GM12874 (cell line): ENCODE measurements around the gene ABL2.

ENCODE experiments used
- TF ChIP-seq, protein P1 (sequence below): IDR thresholded peaks from 2 replicates; pipeline ENCODE4 v1.5.1; 2011; ENCODE audit warnings: low read depth, mild to moderate bottlenecking, control low read depth, low read length, moderate library complexity; ENCODE audit not compliant: insufficient read depth

Gene ABL2

DNA sequence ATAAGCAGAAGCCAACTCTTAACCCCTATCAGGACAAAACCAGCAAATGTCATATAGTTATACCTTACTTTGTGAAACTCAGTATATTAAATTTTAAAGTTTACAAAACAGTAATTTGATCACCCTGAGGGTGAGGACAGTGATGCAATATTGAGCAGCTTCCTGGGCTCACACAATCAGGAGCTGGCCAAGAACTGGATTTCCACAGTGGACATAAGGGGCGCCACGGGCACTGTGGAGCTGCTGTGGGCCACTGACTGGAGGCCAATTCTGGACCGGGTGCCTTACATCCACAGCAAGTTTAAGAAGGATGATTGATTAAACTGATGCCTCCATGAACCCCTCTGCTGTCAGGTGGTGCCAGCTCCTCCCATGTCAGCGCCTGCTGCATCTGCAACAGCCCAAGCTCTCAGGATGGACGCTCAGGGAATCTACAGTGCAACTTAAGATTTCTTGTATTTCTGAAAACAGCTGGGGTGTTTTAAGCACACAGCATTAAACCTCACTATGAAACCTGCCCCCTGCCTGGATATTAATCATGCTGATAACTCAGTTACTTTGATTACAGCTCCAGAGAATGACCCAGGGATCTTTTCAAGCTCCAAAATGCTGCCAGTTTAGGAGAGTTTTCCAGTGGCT is 91.7 kb downstream of the ABL2 start:
- TF ChIP-seq, protein P1, sequence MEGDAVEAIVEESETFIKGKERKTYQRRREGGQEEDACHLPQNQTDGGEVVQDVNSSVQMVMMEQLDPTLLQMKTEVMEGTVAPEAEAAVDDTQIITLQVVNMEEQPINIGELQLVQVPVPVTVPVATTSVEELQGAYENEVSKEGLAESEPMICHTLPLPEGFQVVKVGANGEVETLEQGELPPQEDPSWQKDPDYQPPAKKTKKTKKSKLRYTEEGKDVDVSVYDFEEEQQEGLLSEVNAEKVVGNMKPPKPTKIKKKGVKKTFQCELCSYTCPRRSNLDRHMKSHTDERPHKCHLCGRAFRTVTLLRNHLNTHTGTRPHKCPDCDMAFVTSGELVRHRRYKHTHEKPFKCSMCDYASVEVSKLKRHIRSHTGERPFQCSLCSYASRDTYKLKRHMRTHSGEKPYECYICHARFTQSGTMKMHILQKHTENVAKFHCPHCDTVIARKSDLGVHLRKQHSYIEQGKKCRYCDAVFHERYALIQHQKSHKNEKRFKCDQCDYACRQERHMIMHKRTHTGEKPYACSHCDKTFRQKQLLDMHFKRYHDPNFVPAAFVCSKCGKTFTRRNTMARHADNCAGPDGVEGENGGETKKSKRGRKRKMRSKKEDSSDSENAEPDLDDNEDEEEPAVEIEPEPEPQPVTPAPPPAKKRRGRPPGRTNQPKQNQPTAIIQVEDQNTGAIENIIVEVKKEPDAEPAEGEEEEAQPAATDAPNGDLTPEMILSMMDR = no peak

GRCh38 chr1:179129702-179130473 is 99.6 kb downstream of the ABL2 start:
- TF ChIP-seq, protein P1 = no peak

DNA sequence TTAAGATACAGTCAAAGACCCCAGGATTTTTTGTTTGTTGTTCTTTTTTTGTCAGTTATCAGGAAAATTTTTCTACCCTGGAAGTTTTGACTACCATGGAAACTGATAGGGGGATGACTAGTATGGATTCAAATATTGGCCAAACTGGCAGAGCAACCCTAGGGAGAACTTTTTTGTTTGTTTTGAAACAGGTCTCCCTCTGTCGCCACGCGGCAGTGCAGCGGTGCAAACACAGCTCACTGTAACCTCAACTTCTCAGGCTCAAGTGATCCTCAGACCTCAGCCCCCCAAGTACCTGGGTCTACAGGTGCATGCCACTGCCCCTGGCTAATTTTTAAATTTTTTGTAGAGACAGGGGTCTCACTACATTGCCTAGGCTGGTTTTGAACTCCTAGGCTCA is 101.0 kb downstream of the ABL2 start:
- TF ChIP-seq, protein P1 = no peak

DNA sequence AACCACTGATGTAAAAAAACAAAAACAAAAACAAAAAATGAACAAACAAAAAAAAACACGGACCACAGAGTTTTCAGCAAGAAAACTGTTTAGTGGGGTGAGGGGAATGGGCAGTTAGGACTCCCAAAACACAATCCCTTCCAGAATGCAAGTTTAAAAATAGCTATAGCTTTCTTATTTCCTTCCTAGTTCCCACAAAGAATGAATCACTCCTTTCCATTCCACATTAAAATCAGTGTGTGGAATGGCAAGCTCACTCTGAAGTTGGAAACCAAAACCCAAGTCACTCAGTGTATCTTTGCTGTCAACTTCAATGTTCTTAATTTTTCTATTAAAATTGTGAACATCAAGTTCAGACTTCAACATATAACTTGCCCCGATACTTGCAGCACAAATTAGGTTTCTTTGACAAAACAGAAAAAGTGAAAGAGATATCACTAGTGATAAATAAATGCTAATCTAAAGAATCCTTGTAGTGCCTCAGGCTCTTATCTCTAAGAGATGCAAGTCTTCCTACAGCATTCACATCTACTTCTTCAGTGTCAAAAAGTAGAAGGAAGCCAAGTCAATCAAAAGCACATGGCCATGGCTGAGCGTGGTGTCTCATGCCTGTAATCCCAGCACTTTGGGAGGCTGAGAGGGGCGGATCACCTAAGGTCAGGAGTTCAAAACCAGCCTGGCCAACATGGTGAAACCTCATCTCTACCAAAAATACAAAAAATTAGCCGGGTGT is 102.1 kb downstream of the ABL2 start:
- TF ChIP-seq, protein P1 = no peak

GRCh38 chr1:179126338-179127060 is 103.0 kb downstream of the ABL2 start:
- TF ChIP-seq, protein P1 = no peak

- TF ChIP-seq, protein P1 = no peak
These were observed 104.6 kb downstream of the ABL2 start for GRCh38 chr1:179124873-179125272.
